KOPT-K1 (cell line): Measurements from ENCODE around the gene ETAA1.
A peak's percentile ranks its signal among the peaks of the same experiment; 100 is the strongest.

ENCODE experiments used
- H3K27ac ChIP-seq: fragments of 200-600 bp; sonication (generic); 2 replicates; pipeline ENCODE4 v1.5.1; 2016; ENCODE audit warnings: antibody characterized with exemption, mild to moderate bottlenecking, low read depth, low read length; ENCODE audit not compliant: poor library complexity, severe bottlenecking
- H3K36me3 ChIP-seq: fragments of 200-600 bp; sonication (generic); 2 replicates; pipeline ENCODE4 v1.5.1; 2017; ENCODE audit warnings: antibody characterized with exemption, mild to moderate bottlenecking, low read length, moderate library complexity; ENCODE audit not compliant: insufficient read depth
- H3K9me3 ChIP-seq: fragments of 200-600 bp; sonication (generic); 2 replicates; pipeline ENCODE4 v1.5.1; 2017; ENCODE audit warnings: antibody characterized with exemption, low read length, mild to moderate bottlenecking; ENCODE audit not compliant: insufficient read depth, poor library complexity, severe bottlenecking

ETAA1 gene

GRCh38 chr2:67397143-67397986, at the start of gene ETAA1:
Gene ETAA1 (plus strand): TSS chr2:67397333. CDS start chr2:67397449, 116 bp downstream.
- Histone ChIP-seq H3K27ac (peak within 1 kb of the TSS; percentile 87), H3K9me3 (no peaks in the 10 kb centered on the region), H3K36me3 (peaks cover 24% of the 10 kb centered on the region)

GRCh38 chr2:67366832-67367412, 30.2 kb upstream of the ETAA1 start:
- no peaks in the 10 kb centered on the region for H3K36me3 ChIP-seq
- H3K27ac ChIP-seq: no peak overlapping the region
- peaks cover 3% of the 10 kb centered on the region for H3K9me3 ChIP-seq

GRCh38 chr2:67374481-67374880, 22.7 kb upstream of the ETAA1 start:
- H3K9me3 ChIP-seq: no peaks in the 10 kb centered on the region
- H3K36me3 ChIP-seq: no peaks in the 10 kb centered on the region
- no peak overlapping the region for H3K27ac ChIP-seq

DNA sequence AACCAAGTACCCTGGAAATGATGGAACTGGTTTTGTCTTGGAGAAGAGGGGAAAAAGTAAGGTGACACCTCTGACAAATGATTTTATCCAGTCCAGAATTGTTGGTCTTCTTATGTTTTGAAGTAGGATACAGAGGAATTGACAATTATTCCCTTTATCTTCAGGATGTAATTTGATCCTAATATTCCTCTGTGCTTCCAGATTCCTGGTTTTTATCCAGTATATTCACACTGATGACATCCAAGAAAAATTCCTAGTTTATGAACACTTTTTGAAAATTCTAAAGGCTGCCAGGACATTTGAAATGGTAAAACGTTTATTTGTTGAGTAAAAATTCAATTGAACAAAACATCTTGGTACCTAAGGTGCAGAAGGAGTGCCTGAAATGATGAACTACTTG, 22.2 kb upstream of the ETAA1 start:
- H3K9me3 ChIP-seq: no peaks in the 10 kb centered on the region
- no peak overlapping the region for H3K27ac ChIP-seq
- no peaks in the 10 kb centered on the region for H3K36me3 ChIP-seq

DNA sequence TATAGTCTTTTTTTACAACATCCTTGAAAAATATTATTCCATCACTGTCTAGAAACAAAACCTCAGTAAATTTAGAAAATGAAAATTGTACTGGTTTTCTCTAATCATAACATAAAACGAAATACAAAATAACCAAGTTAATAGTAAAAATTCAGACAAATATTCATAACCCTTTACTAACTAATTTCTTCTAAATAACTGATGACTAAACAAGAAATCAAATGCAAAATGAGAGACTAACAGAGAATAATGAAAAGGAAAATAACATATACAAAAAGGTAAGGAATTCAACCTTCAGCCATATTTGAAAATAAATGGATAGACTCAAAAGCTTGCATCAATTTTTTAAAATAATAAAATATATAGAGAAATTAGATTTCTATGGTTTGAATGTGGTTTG, 18.6 kb upstream of the ETAA1 start:
- H3K36me3 ChIP-seq: no peaks in the 10 kb centered on the region
- no peaks in the 10 kb centered on the region for H3K9me3 ChIP-seq
- H3K27ac ChIP-seq: no peak overlapping the region

DNA sequence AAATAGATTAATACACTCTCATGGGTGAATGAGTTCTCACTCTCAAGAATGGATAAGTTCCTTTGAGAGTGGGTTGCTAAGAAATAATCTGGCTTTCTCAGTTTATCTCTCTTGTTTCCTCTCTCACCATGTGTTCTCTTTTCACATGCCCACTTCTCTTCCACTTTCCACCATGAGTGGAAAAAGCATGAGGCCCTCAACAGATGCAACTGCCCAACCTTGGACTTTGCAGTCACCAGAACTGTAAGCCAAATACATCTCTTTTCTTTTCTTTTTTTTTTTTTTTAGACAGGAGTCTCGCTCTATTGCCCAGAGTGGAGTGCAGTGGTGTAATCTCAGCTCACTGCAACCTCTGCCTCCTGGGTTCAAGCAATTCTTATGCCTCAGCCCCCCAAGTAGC, 18.1 kb upstream of the ETAA1 start:
- Histone ChIP-seq H3K36me3 (no peaks in the 10 kb centered on the region), H3K27ac (no peak overlapping the region), H3K9me3 (no peaks in the 10 kb centered on the region)

DNA sequence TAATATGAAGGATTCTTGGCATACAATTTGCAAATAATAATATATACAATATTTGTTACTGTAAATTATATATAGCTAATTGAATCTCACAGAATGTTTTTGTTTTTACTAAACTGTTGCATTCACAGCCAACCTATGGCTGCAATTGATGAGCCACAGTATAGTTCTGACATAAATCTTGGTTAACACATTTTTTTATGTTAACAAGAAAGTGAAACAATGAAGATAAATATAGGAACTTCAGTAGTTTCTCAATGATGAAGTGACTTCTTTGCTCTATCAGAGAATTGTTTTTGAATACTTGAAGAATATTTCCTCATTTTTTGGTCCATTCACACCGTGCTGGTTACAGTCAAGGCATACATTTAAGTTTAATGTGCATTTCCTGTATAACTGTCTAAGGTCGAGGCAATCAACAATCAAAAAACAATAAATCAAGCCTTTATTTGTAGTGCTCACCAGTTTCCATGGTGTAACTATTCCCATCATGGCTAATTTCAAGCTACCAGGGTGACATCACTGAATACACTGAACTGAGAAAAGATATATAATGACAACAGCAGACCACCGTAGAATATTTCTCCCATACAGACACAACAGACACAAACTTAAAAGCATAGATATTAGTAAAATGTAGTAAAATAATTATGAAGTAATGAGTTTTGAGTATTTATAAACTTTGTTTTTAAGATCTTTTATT, 12.9 kb upstream of the ETAA1 start:
- no peak overlapping the region for H3K27ac ChIP-seq
- no peaks in the 10 kb centered on the region for H3K9me3 ChIP-seq
- no peaks in the 10 kb centered on the region for H3K36me3 ChIP-seq

DNA sequence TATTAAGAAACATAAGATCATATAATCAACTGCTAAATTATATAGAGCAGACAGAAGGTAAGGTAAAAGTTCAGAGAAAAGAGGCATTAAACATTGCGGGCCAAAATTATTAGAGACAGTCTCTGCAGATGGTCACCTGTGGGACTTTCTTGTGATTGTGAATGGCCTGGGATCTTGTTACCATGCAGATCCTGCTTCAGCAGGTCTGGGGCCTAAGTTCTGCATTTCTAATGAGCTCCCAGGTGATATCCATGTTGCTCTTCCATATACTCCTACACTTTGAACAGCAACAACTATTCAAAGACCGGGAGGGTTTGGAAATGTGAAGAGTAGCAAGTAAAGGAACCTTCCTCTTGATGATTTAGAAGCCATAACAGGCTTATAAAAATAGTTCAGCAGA, 8.5 kb upstream of the ETAA1 start:
- Histone ChIP-seq H3K27ac (no peak overlapping the region), H3K36me3 (no peaks in the 10 kb centered on the region), H3K9me3 (no peaks in the 10 kb centered on the region)

GRCh38 chr2:67389286-67389685, 7.8 kb upstream of the ETAA1 start:
- H3K27ac ChIP-seq: no peak overlapping the region
- no peaks in the 10 kb centered on the region for H3K9me3 ChIP-seq
- no peaks in the 10 kb centered on the region for H3K36me3 ChIP-seq

DNA sequence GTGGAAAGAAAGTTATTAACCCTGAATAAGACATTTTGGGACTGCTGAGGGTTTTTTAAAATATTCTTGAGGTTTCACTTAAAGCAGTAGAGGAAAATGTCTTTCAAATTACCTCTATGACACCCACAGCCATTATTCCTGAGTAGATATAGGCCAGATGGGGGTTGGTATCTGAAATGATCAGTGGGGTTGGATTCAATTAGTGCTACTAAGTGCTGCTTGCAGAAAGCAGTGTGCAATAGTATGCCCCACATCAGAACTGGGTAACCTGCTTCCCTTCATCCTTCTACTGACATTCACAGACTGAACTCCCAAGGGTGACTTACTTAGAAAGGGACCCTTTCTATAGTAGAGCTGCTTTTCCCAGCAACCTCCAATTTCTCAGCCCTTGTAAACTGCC, 7.3 kb upstream of the ETAA1 start:
- Histone ChIP-seq H3K36me3 (no peaks in the 10 kb centered on the region), H3K27ac (no peak overlapping the region), H3K9me3 (no peaks in the 10 kb centered on the region)

DNA sequence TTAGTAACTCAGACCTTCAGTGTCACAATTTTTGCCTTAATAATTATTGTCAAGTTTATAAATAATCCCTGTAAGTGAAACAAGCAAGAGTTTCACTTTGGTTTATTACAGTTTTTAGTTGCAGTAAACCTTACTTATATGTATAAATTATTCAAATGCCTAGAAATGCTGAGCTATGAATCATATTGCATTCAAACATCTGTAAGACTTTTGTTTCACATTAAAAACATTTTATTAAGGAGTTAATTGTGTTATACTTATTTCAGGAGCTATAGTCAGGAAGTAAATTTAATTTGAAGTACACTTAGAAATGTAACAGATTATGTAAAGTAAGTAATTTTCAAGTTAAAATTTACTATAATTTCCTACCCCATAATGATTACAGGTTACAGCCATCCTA, 3.9 kb upstream of the ETAA1 start:
- Histone ChIP-seq H3K36me3 (no peaks in the 10 kb centered on the region), H3K27ac (no peak overlapping the region)

DNA sequence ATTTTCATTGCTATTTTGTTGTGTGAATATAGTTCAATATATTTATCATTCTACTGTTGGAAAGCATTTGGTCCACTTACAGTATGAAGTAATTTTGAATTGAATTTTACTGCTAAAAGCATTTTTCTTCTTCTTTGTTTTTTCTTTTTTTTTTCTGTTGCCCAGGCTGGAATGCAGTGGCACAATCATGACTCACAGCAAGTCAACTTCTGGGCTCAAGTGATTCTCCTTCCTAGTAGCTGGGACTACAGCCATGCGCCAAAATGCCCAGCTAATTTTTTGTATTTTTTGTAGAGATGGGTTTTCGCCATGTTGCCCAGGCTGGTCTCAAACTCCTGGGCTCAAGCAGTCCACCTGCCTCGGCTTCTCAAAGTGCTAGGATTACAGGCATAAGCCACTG, 2.4 kb upstream of the ETAA1 start:
- Histone ChIP-seq H3K9me3 (no peaks in the 10 kb centered on the region), H3K27ac (no peak overlapping the region), H3K36me3 (peaks cover under 1% of the 10 kb centered on the region; the same call in 1 of the 2 replicates)

More for the DNA sequence above, 3.9 kb upstream of the ETAA1 start:
- no peaks in the 10 kb centered on the region for H3K9me3 ChIP-seq

DNA sequence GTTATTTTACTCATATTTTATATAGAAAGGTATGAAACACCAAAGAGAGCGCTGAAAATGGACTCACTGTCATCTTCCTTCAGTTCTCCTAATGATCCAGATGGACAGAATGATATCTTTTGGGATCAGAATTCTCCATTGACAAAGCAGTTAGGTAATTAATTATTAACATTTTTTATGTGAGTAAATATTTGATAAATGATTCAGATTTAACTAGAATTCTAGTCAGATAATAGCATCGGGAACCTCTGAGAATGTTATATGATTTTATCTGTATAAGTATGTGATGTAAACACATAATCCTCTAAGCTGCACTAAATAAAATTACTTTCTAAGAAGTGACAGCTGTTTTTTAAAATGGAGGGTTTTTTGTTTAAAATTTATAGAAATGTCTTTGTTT, 2.0 kb downstream of the ETAA1 start:
- no peak overlapping the region for H3K27ac ChIP-seq
- H3K36me3 ChIP-seq: peaks cover 41% of the 10 kb centered on the region
- H3K9me3 ChIP-seq: no peaks in the 10 kb centered on the region

DNA sequence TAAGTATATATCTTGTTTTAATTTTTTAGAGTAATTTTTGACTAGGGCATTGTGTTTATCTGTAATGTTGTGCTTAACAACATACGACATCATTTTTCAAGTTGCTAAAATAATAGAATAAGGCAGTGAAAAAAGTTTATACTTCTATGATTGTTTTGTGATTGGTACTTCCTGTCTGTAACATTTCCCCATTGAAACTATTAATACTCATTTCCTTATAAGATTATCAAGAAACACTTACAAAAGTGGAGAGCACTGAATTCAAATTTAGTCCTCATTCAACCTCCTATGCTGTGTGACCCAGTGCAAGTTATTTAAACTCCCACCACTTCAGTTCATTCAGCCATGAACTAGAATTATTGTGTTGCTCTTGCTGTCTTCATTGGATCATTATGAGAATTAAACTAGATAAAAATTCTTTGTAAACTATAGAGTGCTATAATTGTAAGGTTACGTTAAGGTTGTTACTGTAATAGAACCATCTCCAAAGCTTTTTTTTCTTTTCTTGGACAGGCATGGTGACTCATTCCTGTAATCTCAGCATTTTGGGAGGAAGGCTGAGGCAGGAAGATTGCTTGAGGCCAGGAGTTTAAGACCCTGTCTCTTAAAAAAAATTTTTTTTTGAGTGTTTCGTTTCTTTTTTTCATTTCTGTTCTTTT, 2.8 kb downstream of the ETAA1 start:
- Histone ChIP-seq H3K36me3 (peaks cover 49% of the 10 kb centered on the region), H3K27ac (no peak overlapping the region), H3K9me3 (no peaks in the 10 kb centered on the region)
